BJ (cell line): Measurements from ENCODE around the gene WFS1. TPM values are rescaled to one million over a fixed set of nuclear protein-coding genes. Genes with fewer than 3 reads are reported as not detected.

Source experiments
- CTCF ChIA-PET: fragments of 350-600 bp; formaldehyde crosslinking; extraction: SDS; loops from one replicate; lab custom pipeline; 2021; ENCODE audit warnings: antibody characterized with exemption, inconsistent platforms; lab: Yijun Ruan, JAX
- POLR2A ChIA-PET: fragments of 300-600 bp; sonication (Branson Sonifier 250); formaldehyde crosslinking; extraction: SDS; loops from one replicate; lab custom pipeline; 2021; ENCODE audit warnings: antibody characterized with exemption; lab: Charles Lee
- DNase-seq: peaks from one replicate; pipeline ENCODE4 v3.0.0-alpha.2; 2011; ENCODE audit warnings: low read depth
- H3K27me3 ChIP-seq: 2 replicates; pipeline ENCODE4 v1.6.0; 2011; ENCODE audit warnings: low read length; ENCODE audit not compliant: control insufficient read depth, insufficient read depth
- H3K36me3 ChIP-seq: 2 replicates; pipeline ENCODE4 v1.5.1; 2011; ENCODE audit warnings: low read length; ENCODE audit not compliant: control insufficient read depth, insufficient read depth
- H3K4me3 ChIP-seq: 2 replicates; pipeline ENCODE4 v1.5.1; 2011; ENCODE audit warnings: low read depth, mild to moderate bottlenecking, control low read depth, low read length
- CTCF ChIP-seq: IDR thresholded peaks from 2 replicates; pipeline ENCODE4 v1.5.1; 2011; ENCODE audit warnings: low read depth, mild to moderate bottlenecking, control low read depth, inconsistent platforms, low read length, moderate library complexity; ENCODE audit not compliant: insufficient read depth
- polyA plus RNA-seq: library from polyadenylated mRNA; depleted of rRNA; stranded (reverse); fragments of >200 nt; gene quantifications from 2 replicates; pipeline ENCODE4 v1.2.3, GENCODE V29; 2011

The WFS1 gene
- polyA plus RNA-seq, 1 experiment: 66.4 TPM

- CTCF ChIA-PET: interaction anchor here (0.6 to 1.8 kb wide), 3 partner anchors 11 to 54 kb away, joined by 3 to 9 read pairs (median 3); no protein-coding TSS in a partner anchor
- H3K27me3 ChIP-seq: no peaks in the 10 kb centered on the region
- no peak for TF ChIP-seq CTCF
- H3K4me3 ChIP-seq: no peak overlapping the region
- H3K36me3 ChIP-seq: peaks cover 12% of the 10 kb centered on the region
- DNase-seq: no peak
- POLR2A ChIA-PET: no interaction called here
These were observed 6.5 kb downstream of the WFS1 start for GRCh38 chr4:6275898-6276806.

GRCh38 chr4:6277139-6277802, 7.6 kb downstream of the WFS1 start:
- no peak for DNase-seq
- no peak overlapping the region for H3K4me3 ChIP-seq
- H3K27me3 ChIP-seq: no peaks in the 10 kb centered on the region
- peaks cover 15% of the 10 kb centered on the region for H3K36me3 ChIP-seq
- ChIA-PET POLR2A (no interaction called here), CTCF (interaction anchor here (0.6 kb wide), 1 partner anchor 53 kb away, joined by 3 read pairs; no protein-coding TSS in a partner anchor)
- TF ChIP-seq CTCF: no peak

- no peak for TF ChIP-seq CTCF
- POLR2A ChIA-PET: no interaction called here
- CTCF ChIA-PET: interaction anchor here (0.8 to 1.9 kb wide), 2 partner anchors 27 to 52 kb away, joined by 3 to 5 read pairs; no protein-coding TSS in a partner anchor
- no peaks in the 10 kb centered on the region for H3K27me3 ChIP-seq
- peaks cover 15% of the 10 kb centered on the region for H3K36me3 ChIP-seq
- no peak for DNase-seq
- H3K4me3 ChIP-seq: no peak overlapping the region
These were observed 8.5 kb downstream of the WFS1 start for GRCh38 chr4:6277935-6278800.

- H3K4me3 ChIP-seq: no peak overlapping the region
- ChIA-PET POLR2A (no interaction called here), CTCF (interaction anchor here (1.9 kb wide), 1 partner anchor 51 kb away, joined by 5 read pairs; no protein-coding TSS in a partner anchor)
- DNase-seq: no peak
- no peaks in the 10 kb centered on the region for H3K27me3 ChIP-seq
- no peak for TF ChIP-seq CTCF
- H3K36me3 ChIP-seq: peaks cover 15% of the 10 kb centered on the region
These were observed 9.1 kb downstream of the WFS1 start for GRCh38 chr4:6278801-6279197.
